Measurements from ENCODE around the gene IQCH. TPM values are rescaled to one million over a fixed set of nuclear protein-coding genes. Genes with fewer than 3 reads are reported as not detected.

The IQCH gene
- total and polyA plus RNA-seq, 9 of the 15 experiments (the other 6 are each of a cell fraction or from before 2014, with no cell fraction given): 1.8 to 3.9 (median 2.7) TPM

- TF ChIP-seq REST (IDR thresholded peaks at IDR 0.05; ENCODE audit: borderline replicate concordance) (no peak), REST (CRISPR knock-in tag; IDR thresholded peaks at IDR 0.05; ENCODE audit: low read depth) (no peak; the same call in 1 of the 2 replicates), MYC (IDR thresholded peaks at IDR 0.05; ENCODE audit: low read depth, low read length) (peak; percentile 92), MYC (CRISPR knock-in tag; IDR thresholded peaks at IDR 0.05; ENCODE audit: borderline replicate concordance, low read depth) (peak; percentile 70; the same call in 1 of the 2 replicates), KLF10 (CRISPR knock-in tag; IDR thresholded peaks at IDR 0.05) (no peak), PPARD (CRISPR knock-in tag; IDR thresholded peaks at IDR 0.05) (no peak), TRIM24 (IDR thresholded peaks at IDR 0.05) (peak; percentile 25 to 35; a peak in 2 of 4 replicates), PRMT5 (CRISPR knock-in tag; IDR thresholded peaks at IDR 0.05) (no peak), HDAC8 (tag; IDR thresholded peaks at IDR 0.05) (no peak), FOXK1 (CRISPR knock-in tag; IDR thresholded peaks at IDR 0.05; ENCODE audit: borderline replicate concordance) (no peak), LEF1 (IDR thresholded peaks at IDR 0.05) (no peak), ZNF280B (CRISPR knock-in tag; IDR thresholded peaks at IDR 0.05) (no peak), YBX1 (IDR thresholded peaks at IDR 0.05) (no peak), SIX5 (IDR thresholded peaks at IDR 0.05; ENCODE audit: borderline replicate concordance in 1 of 2, insufficient read depth in 1 of 2, low read depth in 1 of 2, low read length in 2 of 2) (peak; percentile 55 to 61; a peak in 3 of 4 replicates), GMEB1 (CRISPR knock-in tag; IDR thresholded peaks at IDR 0.05) (peak; percentile 79), POU5F1 (IDR thresholded peaks at IDR 0.05; ENCODE audit: borderline replicate concordance, low read depth, low read length, partially characterized antibody) (no peak)
Observed at GRCh38 chr15:67542420-67543347, 288.1 kb downstream of the IQCH start, which contains the start of gene MAP2K5 (continued).

Data from K562 (cell line).